ENCODE results near the gene CLEC4F. TPM values are rescaled to one million over a fixed set of nuclear protein-coding genes. Genes with fewer than 3 reads are reported as not detected.

The CLEC4F gene
- total RNA-seq (under 1 TPM in 3 of 4 donors, not detected in 1; 0.12 to 0.40 (median 0.17) TPM), polyA plus RNA-seq (0.36 TPM)
- long read RNA-seq, donor 1, partial matches to known transcripts, result 1 of 2 reads
- long read RNA-seq, donor 1, other reads (novel, unspliced or antisense), result 1 of 2 reads
- long read RNA-seq, donor 2, result 0 reads
- long read RNA-seq, donor 3, partial matches to known transcripts, result 1 of 1 reads
- long read RNA-seq, donor 3, other reads (novel, unspliced or antisense), result 0 of 1 reads
- long read RNA-seq, donor 4, result 0 reads

GRCh38 chr2:70820499-70820898 is at the start of gene CLEC4F:
TSS of gene CLEC4F (minus strand) at chr2:70820599. CDS start at chr2:70820523, 76 bp downstream.
- ATAC-seq (no peak), DNase-seq (no peak)
- H3K4me3 ChIP-seq (ENCODE audit: low read length), result no peak within 1 kb of the TSS
- intact Hi-C loops (cut with DNase I), result no loop called here
- 74% methylated on average over 7 of the region's 7 CpGs for WGBS
- no peaks in the 10 kb centered on the region for H3K4me1 ChIP-seq (ENCODE audit: control insufficient read depth, insufficient read depth, low read length)
- H3K27me3 ChIP-seq (ENCODE audit: control insufficient read depth, insufficient read depth), result no peaks in the 10 kb centered on the region
- H3K9me3 ChIP-seq (ENCODE audit: control insufficient read depth, low read length), result no peaks in the 10 kb centered on the region
- no peak within 1 kb of the TSS for H3K27ac ChIP-seq (ENCODE audit: low read length)

- Histone ChIP-seq H3K27ac (ENCODE audit: low read length) (no peak overlapping the region), H3K4me1 (ENCODE audit: control insufficient read depth, insufficient read depth, low read length) (no peaks in the 10 kb centered on the region), H3K9me3 (ENCODE audit: control insufficient read depth, low read length) (no peaks in the 10 kb centered on the region), H3K4me3 (ENCODE audit: low read length) (no peak overlapping the region), H3K27me3 (ENCODE audit: control insufficient read depth, insufficient read depth) (no peaks in the 10 kb centered on the region)
- 82% methylated on average over 1 of the region's 1 CpG for WGBS
- DNase-seq (no peak), ATAC-seq (no peak)
- intact Hi-C loops (cut with DNase I), result loop anchor here in 1 of 4 donors (10.0 kb wide), 1 partner anchor 76 kb away; no protein-coding TSS in a partner anchor
These were observed 48.6 kb upstream of the CLEC4F start for GRCh38 chr2:70868970-70869369.

GRCh38 chr2:70861777-70862625 is 41.6 kb upstream of the CLEC4F start:
- Histone ChIP-seq H3K4me3 (ENCODE audit: low read length) (no peak overlapping the region), H3K4me1 (ENCODE audit: control insufficient read depth, insufficient read depth, low read length) (no peaks in the 10 kb centered on the region), H3K9me3 (ENCODE audit: control insufficient read depth, low read length) (no peaks in the 10 kb centered on the region), H3K27ac (ENCODE audit: low read length) (no peak overlapping the region), H3K27me3 (ENCODE audit: control insufficient read depth, insufficient read depth) (peaks cover 3% of the 10 kb centered on the region)
- intact Hi-C loops (cut with DNase I), result loop anchor here in 2 of 4 donors (5.0 to 10.0 kb wide), 2 partner anchors 83 to 85 kb away; no protein-coding TSS in a partner anchor
- WGBS, result 28% methylated on average over 21 of the region's 21 CpGs
- ATAC-seq, result peak; percentile 88 to 91
- peak; percentile 76 to 92 (median 90) for DNase-seq

- H3K27me3 ChIP-seq (ENCODE audit: control insufficient read depth, insufficient read depth), result no peaks in the 10 kb centered on the region
- no peak overlapping the region for H3K27ac ChIP-seq (ENCODE audit: low read length)
- intact Hi-C loops (cut with DNase I), result no loop called here
- no peaks in the 10 kb centered on the region for H3K4me1 ChIP-seq (ENCODE audit: control insufficient read depth, insufficient read depth, low read length)
- 83% methylated on average over 1 of the region's 1 CpG for WGBS
- no peak overlapping the region for H3K4me3 ChIP-seq (ENCODE audit: low read length)
- ATAC-seq (no peak), DNase-seq (no peak)
- H3K9me3 ChIP-seq (ENCODE audit: control insufficient read depth, low read length), result no peaks in the 10 kb centered on the region
These were observed 35.3 kb upstream of the CLEC4F start for GRCh38 chr2:70855667-70856066.

GRCh38 chr2:70854411-70854810 is 34.0 kb upstream of the CLEC4F start:
- Histone ChIP-seq H3K27ac (ENCODE audit: low read length) (no peak overlapping the region), H3K9me3 (ENCODE audit: control insufficient read depth, low read length) (no peaks in the 10 kb centered on the region), H3K4me3 (ENCODE audit: low read length) (no peak overlapping the region), H3K27me3 (ENCODE audit: control insufficient read depth, insufficient read depth) (no peaks in the 10 kb centered on the region), H3K4me1 (ENCODE audit: control insufficient read depth, insufficient read depth, low read length) (no peaks in the 10 kb centered on the region)
- DNase-seq (no peak), ATAC-seq (no peak)
- 87% methylated on average over 4 of the region's 4 CpGs for WGBS
- intact Hi-C loops (cut with DNase I), result no loop called here

GRCh38 chr2:70852824-70853223 is 32.4 kb upstream of the CLEC4F start:
- no peaks in the 10 kb centered on the region for H3K27me3 ChIP-seq (ENCODE audit: control insufficient read depth, insufficient read depth)
- no peak overlapping the region for H3K27ac ChIP-seq (ENCODE audit: low read length)
- ATAC-seq (no peak), DNase-seq (no peak)
- WGBS, result 79% methylated on average over 1 of the region's 1 CpG
- H3K4me3 ChIP-seq (ENCODE audit: low read length), result no peak overlapping the region
- H3K9me3 ChIP-seq (ENCODE audit: control insufficient read depth, low read length), result no peaks in the 10 kb centered on the region
- H3K4me1 ChIP-seq (ENCODE audit: control insufficient read depth, insufficient read depth, low read length), result no peaks in the 10 kb centered on the region
- intact Hi-C loops (cut with DNase I), result no loop called here

GRCh38 chr2:70851704-70852103 is 31.3 kb upstream of the CLEC4F start:
- ATAC-seq, result no peak
- DNase-seq, result no peak
- intact Hi-C loops (cut with DNase I), result no loop called here
- WGBS, result 29% methylated on average over 4 of the region's 4 CpGs
- H3K4me3 ChIP-seq (ENCODE audit: low read length), result no peak overlapping the region
- H3K27ac ChIP-seq (ENCODE audit: low read length), result no peak overlapping the region
- H3K9me3 ChIP-seq (ENCODE audit: control insufficient read depth, low read length), result no peaks in the 10 kb centered on the region
- no peaks in the 10 kb centered on the region for H3K27me3 ChIP-seq (ENCODE audit: control insufficient read depth, insufficient read depth)
- H3K4me1 ChIP-seq (ENCODE audit: control insufficient read depth, insufficient read depth, low read length), result no peaks in the 10 kb centered on the region

GRCh38 chr2:70850925-70851324 is 30.5 kb upstream of the CLEC4F start:
- Histone ChIP-seq H3K4me3 (ENCODE audit: low read length) (no peak overlapping the region), H3K4me1 (ENCODE audit: control insufficient read depth, insufficient read depth, low read length) (no peaks in the 10 kb centered on the region), H3K27ac (ENCODE audit: low read length) (no peak overlapping the region), H3K9me3 (ENCODE audit: control insufficient read depth, low read length) (no peaks in the 10 kb centered on the region), H3K27me3 (ENCODE audit: control insufficient read depth, insufficient read depth) (no peaks in the 10 kb centered on the region)
- intact Hi-C loops (cut with DNase I), result no loop called here
- no peak for DNase-seq
- no peak for ATAC-seq
- 54% methylated on average over 2 of the region's 2 CpGs for WGBS

GRCh38 chr2:70842401-70842800 is 22.0 kb upstream of the CLEC4F start:
- Histone ChIP-seq H3K27ac (ENCODE audit: low read length) (no peak overlapping the region), H3K4me3 (ENCODE audit: low read length) (no peak overlapping the region), H3K9me3 (ENCODE audit: control insufficient read depth, low read length) (no peaks in the 10 kb centered on the region), H3K27me3 (ENCODE audit: control insufficient read depth, insufficient read depth) (no peaks in the 10 kb centered on the region), H3K4me1 (ENCODE audit: control insufficient read depth, insufficient read depth, low read length) (no peaks in the 10 kb centered on the region)
- intact Hi-C loops (cut with DNase I), result no loop called here
- 89% methylated on average over 7 of the region's 7 CpGs for WGBS
- DNase-seq, result no peak
- no peak for ATAC-seq

GRCh38 chr2:70837980-70838925 is 17.9 kb upstream of the CLEC4F start:
- no peaks in the 10 kb centered on the region for H3K27me3 ChIP-seq (ENCODE audit: control insufficient read depth, insufficient read depth)
- H3K9me3 ChIP-seq (ENCODE audit: control insufficient read depth, low read length), result no peaks in the 10 kb centered on the region
- ATAC-seq (no peak), DNase-seq (peak in 1 of 3 donors; percentile 14)
- 75% methylated on average over 10 of the region's 10 CpGs for WGBS
- intact Hi-C loops (cut with DNase I), result no loop called here
- H3K27ac ChIP-seq (ENCODE audit: low read length), result no peak overlapping the region
- no peak overlapping the region for H3K4me3 ChIP-seq (ENCODE audit: low read length)
- H3K4me1 ChIP-seq (ENCODE audit: control insufficient read depth, insufficient read depth, low read length), result no peaks in the 10 kb centered on the region
